ENCODE data around the gene PRKAG1.

DNA sequence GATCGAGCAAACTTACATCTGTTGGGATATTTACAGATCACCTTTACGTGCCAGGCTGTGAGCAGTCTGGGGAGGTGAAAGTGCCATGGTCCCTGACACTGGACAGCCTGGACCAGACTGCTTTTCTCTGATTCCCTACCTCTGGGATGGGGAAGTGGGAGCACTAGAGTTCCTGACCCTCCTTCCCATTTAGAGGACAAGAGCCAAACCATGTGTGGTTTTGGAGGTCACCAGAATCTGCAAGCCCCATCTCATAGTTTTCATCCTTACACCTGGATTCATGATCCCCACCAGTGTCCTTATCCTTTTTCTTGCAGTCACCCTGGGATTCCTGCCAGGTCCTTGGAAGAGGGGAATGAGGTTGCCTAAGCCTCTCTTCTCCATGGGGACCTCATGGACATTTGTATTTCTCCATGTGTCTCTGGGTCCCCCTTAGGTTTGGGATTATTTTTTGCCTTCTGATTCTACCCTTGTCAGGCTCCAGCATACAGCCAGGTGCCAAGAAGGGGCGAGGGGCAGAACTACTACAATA lies 45.6 kb downstream of the PRKAG1 start:
- TF ChIP-seq, protein P1, sequence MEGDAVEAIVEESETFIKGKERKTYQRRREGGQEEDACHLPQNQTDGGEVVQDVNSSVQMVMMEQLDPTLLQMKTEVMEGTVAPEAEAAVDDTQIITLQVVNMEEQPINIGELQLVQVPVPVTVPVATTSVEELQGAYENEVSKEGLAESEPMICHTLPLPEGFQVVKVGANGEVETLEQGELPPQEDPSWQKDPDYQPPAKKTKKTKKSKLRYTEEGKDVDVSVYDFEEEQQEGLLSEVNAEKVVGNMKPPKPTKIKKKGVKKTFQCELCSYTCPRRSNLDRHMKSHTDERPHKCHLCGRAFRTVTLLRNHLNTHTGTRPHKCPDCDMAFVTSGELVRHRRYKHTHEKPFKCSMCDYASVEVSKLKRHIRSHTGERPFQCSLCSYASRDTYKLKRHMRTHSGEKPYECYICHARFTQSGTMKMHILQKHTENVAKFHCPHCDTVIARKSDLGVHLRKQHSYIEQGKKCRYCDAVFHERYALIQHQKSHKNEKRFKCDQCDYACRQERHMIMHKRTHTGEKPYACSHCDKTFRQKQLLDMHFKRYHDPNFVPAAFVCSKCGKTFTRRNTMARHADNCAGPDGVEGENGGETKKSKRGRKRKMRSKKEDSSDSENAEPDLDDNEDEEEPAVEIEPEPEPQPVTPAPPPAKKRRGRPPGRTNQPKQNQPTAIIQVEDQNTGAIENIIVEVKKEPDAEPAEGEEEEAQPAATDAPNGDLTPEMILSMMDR (IDR thresholded peaks at IDR 0.05): no peak
- no peak for TF ChIP-seq POLR2A (IDR thresholded peaks at IDR 0.05)

Data from body of pancreas (tissue), 4 donors.